ENCODE results near the gene CAMK1.

Gene CAMK1

DNA sequence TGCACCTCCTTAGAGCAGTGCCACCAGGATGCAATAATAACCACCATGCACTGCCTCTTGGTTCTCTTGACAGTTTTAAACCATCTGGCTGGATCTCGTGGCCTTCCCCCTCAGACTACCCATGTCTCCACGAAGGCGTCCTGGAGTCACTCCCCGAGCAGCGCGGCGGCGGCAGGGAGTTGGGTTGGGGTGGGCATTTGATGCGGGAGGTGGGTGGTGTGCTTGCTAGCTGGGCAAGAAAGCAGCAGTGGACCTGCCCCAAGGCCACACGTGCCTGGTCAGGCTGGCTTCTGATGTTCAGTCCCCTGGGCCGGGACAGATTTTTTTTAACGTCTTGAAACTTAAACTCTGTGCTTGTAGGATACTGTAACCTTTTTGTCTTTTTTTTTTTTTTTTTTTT, 36.4 kb upstream of the CAMK1 start:
- Histone ChIP-seq H3K4me2 (ENCODE audit: low read length) (no peak overlapping the region), H3K9ac (ENCODE audit: low read length) (no peak overlapping the region), H3F3A (ENCODE audit: insufficient read depth, low read length) (peaks cover 4% of the 10 kb centered on the region; the same call in 1 of the 2 replicates), H3K4me3 (ENCODE audit: low read depth, low read length, poor library complexity, severe bottlenecking) (no peak overlapping the region), H3K27me3 (ENCODE audit: insufficient read depth, low read length) (no peaks in the 10 kb centered on the region), H3K27ac (ENCODE audit: low read depth, low read length, poor library complexity, severe bottlenecking) (no peak overlapping the region), H3K36me3 (ENCODE audit: insufficient read depth, low read length) (peaks cover 70% of the 10 kb centered on the region), H3K9me3 (ENCODE audit: low read length) (no peaks in the 10 kb centered on the region), H2AFZ (ENCODE audit: low read length) (no peak overlapping the region), H4K20me1 (ENCODE audit: insufficient read depth, low read length) (no peaks in the 10 kb centered on the region), H3K79me2 (ENCODE audit: insufficient read depth, low read length) (no peaks in the 10 kb centered on the region), H3K9me2 (ENCODE audit: low read depth, low read length) (no peaks in the 10 kb centered on the region), H3K4me1 (ENCODE audit: insufficient read depth, low read length, severe bottlenecking) (peaks cover 21% of the 10 kb centered on the region)
- TF ChIP-seq EZH2 (IDR thresholded peaks at IDR 0.05; ENCODE audit: borderline replicate concordance, low read length): no peak
- TF ChIP-seq, protein P1, sequence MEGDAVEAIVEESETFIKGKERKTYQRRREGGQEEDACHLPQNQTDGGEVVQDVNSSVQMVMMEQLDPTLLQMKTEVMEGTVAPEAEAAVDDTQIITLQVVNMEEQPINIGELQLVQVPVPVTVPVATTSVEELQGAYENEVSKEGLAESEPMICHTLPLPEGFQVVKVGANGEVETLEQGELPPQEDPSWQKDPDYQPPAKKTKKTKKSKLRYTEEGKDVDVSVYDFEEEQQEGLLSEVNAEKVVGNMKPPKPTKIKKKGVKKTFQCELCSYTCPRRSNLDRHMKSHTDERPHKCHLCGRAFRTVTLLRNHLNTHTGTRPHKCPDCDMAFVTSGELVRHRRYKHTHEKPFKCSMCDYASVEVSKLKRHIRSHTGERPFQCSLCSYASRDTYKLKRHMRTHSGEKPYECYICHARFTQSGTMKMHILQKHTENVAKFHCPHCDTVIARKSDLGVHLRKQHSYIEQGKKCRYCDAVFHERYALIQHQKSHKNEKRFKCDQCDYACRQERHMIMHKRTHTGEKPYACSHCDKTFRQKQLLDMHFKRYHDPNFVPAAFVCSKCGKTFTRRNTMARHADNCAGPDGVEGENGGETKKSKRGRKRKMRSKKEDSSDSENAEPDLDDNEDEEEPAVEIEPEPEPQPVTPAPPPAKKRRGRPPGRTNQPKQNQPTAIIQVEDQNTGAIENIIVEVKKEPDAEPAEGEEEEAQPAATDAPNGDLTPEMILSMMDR (IDR thresholded peaks at IDR 0.05; ENCODE audit: low read length): no peak

DNA sequence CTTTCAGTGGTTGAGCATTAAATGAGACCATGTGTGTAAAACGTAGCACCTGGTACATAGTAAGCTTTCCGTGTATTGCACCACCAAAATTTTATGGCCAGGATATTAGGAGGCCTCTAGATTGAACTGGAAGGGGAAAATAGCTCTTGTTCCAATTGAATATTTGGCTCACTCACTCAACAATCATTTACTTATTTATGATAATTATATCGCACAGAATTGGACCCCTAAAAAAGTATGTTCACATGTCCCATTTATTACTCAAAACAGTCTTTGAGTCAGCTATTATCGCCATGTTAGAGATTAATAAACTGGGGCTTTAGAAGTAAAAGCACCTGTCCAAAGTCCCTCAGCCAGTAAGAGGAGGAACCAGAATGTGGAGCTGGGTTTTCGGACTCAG, 35.2 kb upstream of the CAMK1 start:
- Histone ChIP-seq H3F3A (ENCODE audit: insufficient read depth, low read length) (peaks cover 4% of the 10 kb centered on the region; the same call in 1 of the 2 replicates), H3K27me3 (ENCODE audit: insufficient read depth, low read length) (no peaks in the 10 kb centered on the region), H3K9me2 (ENCODE audit: low read depth, low read length) (no peaks in the 10 kb centered on the region), H4K20me1 (ENCODE audit: insufficient read depth, low read length) (no peaks in the 10 kb centered on the region), H3K79me2 (ENCODE audit: insufficient read depth, low read length) (no peaks in the 10 kb centered on the region), H3K9ac (ENCODE audit: low read length) (no peak overlapping the region), H3K27ac (ENCODE audit: low read depth, low read length, poor library complexity, severe bottlenecking) (no peak overlapping the region), H3K9me3 (ENCODE audit: low read length) (no peaks in the 10 kb centered on the region), H3K36me3 (ENCODE audit: insufficient read depth, low read length) (peaks cover 82% of the 10 kb centered on the region), H2AFZ (ENCODE audit: low read length) (no peak overlapping the region), H3K4me1 (ENCODE audit: insufficient read depth, low read length, severe bottlenecking) (peaks cover 16% of the 10 kb centered on the region), H3K4me2 (ENCODE audit: low read length) (no peak overlapping the region), H3K4me3 (ENCODE audit: low read depth, low read length, poor library complexity, severe bottlenecking) (no peak overlapping the region)
- no peak for TF ChIP-seq EZH2 (IDR thresholded peaks at IDR 0.05; ENCODE audit: borderline replicate concordance, low read length)
- TF ChIP-seq, protein P1 (IDR thresholded peaks at IDR 0.05; ENCODE audit: low read length): no peak

DNA sequence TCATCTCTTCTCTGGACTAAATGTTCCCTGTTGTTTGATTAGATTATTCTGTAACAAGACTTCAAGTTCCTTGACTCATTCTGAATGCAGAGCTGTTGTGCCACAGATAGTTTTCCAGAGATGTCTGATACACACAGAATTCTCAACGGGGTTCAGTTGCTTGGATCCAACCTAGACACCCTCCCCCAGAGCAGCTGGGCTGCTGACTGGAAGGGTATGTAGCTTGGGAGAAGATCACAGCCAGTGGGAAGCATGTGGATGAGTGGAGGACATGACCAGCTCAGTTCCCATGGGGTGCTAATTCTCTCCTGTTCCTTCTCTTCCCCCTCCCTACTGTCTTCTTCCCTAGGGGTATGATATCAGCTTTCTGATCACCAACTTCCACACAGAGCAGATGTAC, 33.7 kb upstream of the CAMK1 start:
- H3K27me3 ChIP-seq (ENCODE audit: insufficient read depth, low read length): no peaks in the 10 kb centered on the region
- H3K9me3 ChIP-seq (ENCODE audit: low read length): no peaks in the 10 kb centered on the region
- peaks cover under 1% of the 10 kb centered on the region for H3K4me1 ChIP-seq (ENCODE audit: insufficient read depth, low read length, severe bottlenecking)
- H2AFZ ChIP-seq (ENCODE audit: low read length): no peak overlapping the region
- no peak overlapping the region for H3K9ac ChIP-seq (ENCODE audit: low read length)
- peaks cover 90% of the 10 kb centered on the region for H3K36me3 ChIP-seq (ENCODE audit: insufficient read depth, low read length)
- H4K20me1 ChIP-seq (ENCODE audit: insufficient read depth, low read length): no peaks in the 10 kb centered on the region
- H3F3A ChIP-seq (ENCODE audit: insufficient read depth, low read length): peaks cover under 1% of the 10 kb centered on the region; the same call in 1 of the 2 replicates
- no peak overlapping the region for H3K27ac ChIP-seq (ENCODE audit: low read depth, low read length, poor library complexity, severe bottlenecking)
- no peaks in the 10 kb centered on the region for H3K79me2 ChIP-seq (ENCODE audit: insufficient read depth, low read length)
- no peak overlapping the region for H3K4me2 ChIP-seq (ENCODE audit: low read length)
- H3K9me2 ChIP-seq (ENCODE audit: low read depth, low read length): no peaks in the 10 kb centered on the region
- TF ChIP-seq EZH2 (IDR thresholded peaks at IDR 0.05; ENCODE audit: borderline replicate concordance, low read length): no peak
- TF ChIP-seq, protein P1 (IDR thresholded peaks at IDR 0.05; ENCODE audit: low read length): no peak
- no peak overlapping the region for H3K4me3 ChIP-seq (ENCODE audit: low read depth, low read length, poor library complexity, severe bottlenecking)
